Epidermal melanocyte (primary cell): ENCODE measurements around the gene GSTT4.
A peak's percentile ranks its signal among the peaks of the same experiment; 100 is the strongest.
"Not testable (repeated sequence)": the region's sequence is repeated elsewhere in the genome, so short reads cannot be mapped to it uniquely, and the experiment has no call there.

Experiments used
- DNase-seq: peaks from one replicate; pipeline ENCODE4 v3.0.0; 2011; ENCODE audit warnings: low spot score; ENCODE audit not compliant: insufficient read length

GSTT4 gene

DNA sequence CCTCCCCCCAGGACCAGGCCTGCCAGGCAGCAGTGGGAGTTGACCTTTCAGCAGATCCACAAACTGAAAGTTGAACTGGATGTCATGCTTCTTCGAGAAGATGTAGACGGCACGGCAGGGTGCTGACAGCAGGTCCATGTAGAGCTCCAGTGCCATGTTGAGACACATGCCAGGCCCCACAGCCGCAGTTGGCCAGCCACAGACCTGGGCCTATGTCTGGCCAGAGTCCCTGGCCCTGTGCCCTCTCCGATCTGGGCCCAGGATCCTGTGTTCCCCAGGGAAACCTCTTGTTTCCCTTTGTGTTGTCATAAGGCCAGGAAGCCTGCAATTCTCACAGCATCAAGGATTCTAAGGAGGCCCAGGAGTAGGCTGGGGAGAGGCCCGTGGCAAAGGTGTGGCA is at the start of gene GSTT4:
TSS of gene GSTT4 (minus strand) at position 253 of the 400 bp plus-strand sequence. CDS start at position 156, 97 bp downstream.
- DNase-seq: no peak

GRCh38 chr22:24054356-24054755 is 49.1 kb upstream of the GSTT4 start:
- DNase-seq: no peak

- DNase-seq: peak; percentile 44
Measured at GRCh38 chr22:24053481-24054226, 48.4 kb upstream of the GSTT4 start.

GRCh38 chr22:24051568-24051967 is 46.3 kb upstream of the GSTT4 start:
- DNase-seq: no peak

DNA sequence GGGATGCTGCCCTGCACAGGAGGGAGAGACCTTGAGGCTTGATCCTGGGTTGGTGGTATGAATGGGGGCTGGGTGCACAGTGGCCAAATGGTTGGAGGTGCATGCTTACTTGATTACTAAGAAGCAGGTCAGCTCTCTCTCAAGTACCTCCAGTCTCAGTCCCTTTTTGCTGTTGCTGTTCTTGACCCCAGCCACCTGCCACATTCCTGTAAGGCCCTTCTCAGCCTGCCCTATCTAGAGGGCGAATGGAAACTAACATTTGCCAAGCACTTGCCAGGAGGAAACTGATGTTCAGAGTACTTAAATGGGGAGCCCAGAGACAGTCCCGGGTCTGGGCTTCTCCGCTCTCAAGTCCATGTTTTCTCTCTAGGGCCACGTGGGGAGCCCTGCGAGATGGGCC is 45.8 kb upstream of the GSTT4 start:
- no peak for DNase-seq

GRCh38 chr22:24049978-24050377 is 44.7 kb upstream of the GSTT4 start:
- DNase-seq: no peak

DNA sequence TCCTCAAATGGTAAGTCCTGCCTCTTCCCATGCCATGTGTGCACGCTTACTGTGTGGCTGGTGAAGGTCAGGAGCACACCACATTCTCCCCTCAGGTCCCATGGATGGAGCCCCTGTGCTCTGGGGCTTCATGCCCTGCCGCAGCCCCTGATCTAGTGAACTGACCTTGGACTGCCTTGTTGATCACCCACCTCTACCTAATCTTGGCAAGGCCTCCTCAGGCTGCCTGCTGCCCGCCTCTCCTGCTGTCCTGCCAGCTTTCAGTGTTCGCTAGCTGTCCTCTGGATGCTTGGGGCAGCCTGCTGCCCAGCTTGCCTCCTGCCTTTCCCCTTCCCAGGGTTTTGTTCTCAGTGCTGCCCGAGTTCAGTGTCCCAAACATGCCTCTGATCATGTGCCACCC is 44.0 kb upstream of the GSTT4 start:
- no peak for DNase-seq

GRCh38 chr22:24046024-24046423 is 40.8 kb upstream of the GSTT4 start:
- DNase-seq: no peak

- no peak for DNase-seq
Measured at GRCh38 chr22:24043958-24044357, 38.7 kb upstream of the GSTT4 start.

GRCh38 chr22:24043465-24043864 is 38.2 kb upstream of the GSTT4 start:
- not testable (repeated sequence) for DNase-seq

DNA sequence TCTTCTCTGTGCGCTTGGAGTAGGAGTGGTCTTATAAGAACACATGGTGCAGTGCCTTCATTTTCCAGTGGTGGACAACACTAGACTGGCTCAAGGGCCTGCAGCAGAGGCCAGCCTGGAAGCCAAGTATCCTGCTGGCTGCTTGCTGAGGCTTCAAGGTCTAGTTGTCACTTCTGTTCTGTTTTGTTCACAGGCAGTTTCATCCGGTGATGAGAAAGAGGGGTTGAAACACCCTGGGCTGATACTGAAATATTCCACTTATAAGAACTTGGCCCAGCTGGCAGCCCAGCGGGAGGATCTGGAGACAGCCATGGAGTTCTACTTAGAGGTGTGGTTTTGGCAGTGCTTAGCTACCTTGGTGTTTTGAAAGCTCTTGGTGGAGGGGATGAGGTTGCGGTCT is 35.7 kb upstream of the GSTT4 start:
- no peak for DNase-seq

- no peak for DNase-seq
Measured at GRCh38 chr22:24039046-24039445, 33.8 kb upstream of the GSTT4 start.

- DNase-seq: peak; percentile 76
Measured at GRCh38 chr22:24037851-24038765, 32.9 kb upstream of the GSTT4 start.

DNA sequence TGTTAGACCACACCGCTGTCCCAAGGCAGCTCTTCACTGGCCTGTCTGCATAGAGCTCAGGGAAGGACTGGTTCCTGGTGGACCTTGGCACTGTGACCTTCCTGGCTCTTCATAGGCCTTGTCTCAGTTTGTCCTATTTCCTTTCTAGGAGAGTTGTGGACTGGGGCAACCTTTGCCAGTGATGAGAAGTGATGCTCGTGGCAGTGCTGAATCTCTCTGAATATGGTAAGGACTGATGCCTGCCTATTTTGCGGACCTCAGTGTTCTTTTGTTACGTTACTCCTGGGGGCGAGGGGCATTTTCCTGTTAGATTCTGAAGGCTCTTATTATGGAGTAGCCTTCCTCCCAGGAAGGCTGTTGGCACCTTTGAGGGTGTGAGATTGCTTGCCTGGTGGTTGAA is 30.0 kb upstream of the GSTT4 start:
- no peak for DNase-seq

DNA sequence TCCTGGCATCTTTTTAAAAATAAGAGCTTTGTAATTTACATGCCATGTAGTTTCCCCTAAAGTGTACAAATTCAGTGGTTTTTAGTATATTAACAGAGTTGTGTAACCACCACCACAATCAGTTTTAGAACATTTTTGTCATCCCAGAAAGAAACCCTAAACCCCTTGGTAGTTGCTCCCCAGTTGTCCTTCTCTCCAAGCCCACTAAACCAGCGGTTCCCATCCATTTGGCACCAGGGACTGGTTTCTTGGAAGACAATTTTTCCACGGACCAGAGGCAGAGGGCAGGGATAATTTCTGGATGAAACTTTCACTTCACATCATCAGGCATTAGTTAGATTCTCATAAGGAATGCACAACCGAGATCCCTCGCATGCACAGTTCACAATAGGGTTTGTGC is 28.5 kb upstream of the GSTT4 start:
- no peak for DNase-seq

- no peak for DNase-seq
Measured at GRCh38 chr22:24030186-24030702, 25.0 kb upstream of the GSTT4 start.

DNA sequence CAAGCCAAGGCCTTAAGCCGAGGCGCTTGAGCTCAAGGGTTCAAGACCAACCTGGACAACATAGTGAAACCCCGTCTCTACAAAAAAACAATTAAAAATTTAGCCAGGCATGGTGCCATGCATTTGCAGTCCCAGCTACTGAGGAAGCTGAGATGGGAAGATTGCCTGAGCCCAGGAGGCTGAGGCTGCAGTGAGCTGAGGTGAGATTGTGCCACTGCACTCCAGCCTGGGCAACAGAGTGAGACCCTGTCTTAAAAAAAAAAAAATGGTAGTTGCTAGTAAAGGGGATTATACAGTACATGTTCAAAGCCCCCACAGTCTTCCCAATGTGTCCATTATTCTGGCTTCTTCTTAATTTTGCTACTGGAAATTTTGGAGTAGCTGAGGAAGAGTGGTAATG is 24.1 kb upstream of the GSTT4 start:
- no peak for DNase-seq

GRCh38 chr22:24028533-24028932 is 23.3 kb upstream of the GSTT4 start:
- no peak for DNase-seq

DNA sequence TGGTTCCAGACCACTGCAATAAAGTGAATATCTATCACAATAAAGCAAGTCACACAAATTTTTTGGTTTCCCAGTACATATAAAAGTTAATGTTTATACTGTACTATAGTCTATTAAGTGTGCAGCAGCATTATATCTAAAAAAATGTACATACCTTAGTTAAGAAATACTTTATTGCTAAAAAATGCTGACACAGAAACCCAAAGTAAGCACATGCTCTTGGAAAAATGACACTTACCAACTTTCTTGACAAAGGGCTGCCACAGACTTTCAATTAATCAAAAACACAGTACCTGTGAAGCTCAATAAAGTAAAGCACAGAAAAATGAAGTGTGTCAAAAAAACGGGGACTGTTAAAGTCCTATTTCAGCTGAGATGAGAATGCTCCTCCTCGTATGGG is 22.7 kb upstream of the GSTT4 start:
- DNase-seq: no peak

GRCh38 chr22:24027389-24027975 is 22.2 kb upstream of the GSTT4 start:
- no peak for DNase-seq

DNA sequence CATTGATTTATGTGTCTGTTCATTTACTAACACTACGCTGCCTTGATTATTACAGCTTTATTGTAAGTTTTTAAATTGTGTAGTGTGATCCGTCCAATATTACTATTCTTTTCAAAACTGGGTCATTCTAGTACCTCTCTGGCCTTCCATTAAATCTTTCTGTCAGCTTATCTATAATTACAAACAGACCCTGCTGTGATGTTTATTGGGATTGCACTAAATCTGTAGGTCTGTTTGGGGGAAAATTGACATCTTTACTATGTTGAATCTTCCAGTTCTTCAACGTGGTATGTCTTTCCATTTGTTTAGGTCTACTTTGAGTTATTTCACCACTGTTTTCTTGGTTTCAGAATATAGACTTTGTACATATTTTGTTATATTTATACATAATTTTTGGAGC is 21.5 kb upstream of the GSTT4 start:
- no peak for DNase-seq

- no peak for DNase-seq
Measured at GRCh38 chr22:24026056-24026455, 20.8 kb upstream of the GSTT4 start.
